NCI-H1105 (cell line): ENCODE measurements around the gene WIPF2.
A peak's percentile ranks its signal among the peaks of the same experiment; 100 is the strongest.

Experiments used
- DNase-seq: peaks from one replicate; lab custom pipeline; 2025; lab: John Stamatoyannopoulos, UW

WIPF2 gene

GRCh38 chr17:40313668-40314583 lies 94.8 kb downstream of the WIPF2 start:
- peak; percentile 87 for DNase-seq

- peak; percentile 85 for DNase-seq
Observed at GRCh38 chr17:40314584-40314956, 95.5 kb downstream of the WIPF2 start.

- DNase-seq = no peak
Observed at GRCh38 chr17:40315206-40315605, 96.1 kb downstream of the WIPF2 start.

GRCh38 chr17:40315678-40316570 lies 96.8 kb downstream of the WIPF2 start:
- no peak for DNase-seq

- no peak for DNase-seq
Observed at GRCh38 chr17:40316571-40317344, 97.7 kb downstream of the WIPF2 start.

- DNase-seq = no peak
Observed at GRCh38 chr17:40317345-40317873, 98.3 kb downstream of the WIPF2 start.

DNA sequence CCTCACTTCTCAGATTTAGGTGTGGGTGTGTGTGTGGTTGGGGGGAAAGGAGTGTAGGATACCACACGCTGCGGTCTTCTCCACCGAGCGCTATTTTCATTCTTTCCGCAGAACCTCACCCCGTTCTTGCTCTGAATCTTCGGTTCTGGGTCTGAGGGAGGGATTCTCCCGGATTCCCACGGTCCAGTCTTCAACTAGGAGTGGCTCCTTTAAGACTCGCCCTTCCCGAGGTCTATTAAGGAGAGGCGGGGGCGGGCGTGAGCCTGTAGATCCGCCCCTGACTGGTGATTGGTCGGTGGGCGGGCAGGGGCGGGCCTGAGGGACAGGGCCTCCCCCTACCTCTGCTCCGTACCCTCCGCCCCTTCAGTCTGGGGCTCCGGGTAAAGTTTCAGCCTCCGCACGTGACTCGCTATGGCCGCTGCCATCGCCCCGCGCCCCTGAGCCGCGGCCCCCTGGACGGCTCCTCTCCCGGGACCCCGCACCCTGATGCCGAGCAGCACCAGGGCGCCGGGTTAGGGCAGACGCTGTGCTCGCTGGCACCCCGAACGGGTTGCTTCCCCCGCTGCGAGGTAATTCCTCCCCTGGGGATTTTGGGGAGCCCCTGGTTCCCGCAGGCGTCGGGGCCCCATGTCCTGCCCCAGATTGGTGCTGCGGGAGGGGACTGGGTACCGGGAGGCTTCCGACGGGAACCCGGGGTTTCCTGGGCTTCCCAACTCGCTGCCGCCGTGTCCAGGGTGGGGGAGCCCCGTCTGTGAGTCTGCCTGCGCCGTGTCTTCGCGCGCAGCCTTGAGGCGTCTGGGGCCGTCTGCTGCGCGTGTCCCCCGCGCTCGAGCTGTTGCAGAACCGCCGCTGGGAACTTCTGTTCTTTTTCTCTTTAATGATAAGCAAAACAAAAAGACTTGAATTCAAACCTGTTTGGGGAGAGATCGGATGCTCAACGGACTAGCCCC lies 99.1 kb downstream of the WIPF2 start:
- peak; percentile 79 for DNase-seq

GRCh38 chr17:40318830-40319391 lies 99.8 kb downstream of the WIPF2 start:
- no peak for DNase-seq

DNA sequence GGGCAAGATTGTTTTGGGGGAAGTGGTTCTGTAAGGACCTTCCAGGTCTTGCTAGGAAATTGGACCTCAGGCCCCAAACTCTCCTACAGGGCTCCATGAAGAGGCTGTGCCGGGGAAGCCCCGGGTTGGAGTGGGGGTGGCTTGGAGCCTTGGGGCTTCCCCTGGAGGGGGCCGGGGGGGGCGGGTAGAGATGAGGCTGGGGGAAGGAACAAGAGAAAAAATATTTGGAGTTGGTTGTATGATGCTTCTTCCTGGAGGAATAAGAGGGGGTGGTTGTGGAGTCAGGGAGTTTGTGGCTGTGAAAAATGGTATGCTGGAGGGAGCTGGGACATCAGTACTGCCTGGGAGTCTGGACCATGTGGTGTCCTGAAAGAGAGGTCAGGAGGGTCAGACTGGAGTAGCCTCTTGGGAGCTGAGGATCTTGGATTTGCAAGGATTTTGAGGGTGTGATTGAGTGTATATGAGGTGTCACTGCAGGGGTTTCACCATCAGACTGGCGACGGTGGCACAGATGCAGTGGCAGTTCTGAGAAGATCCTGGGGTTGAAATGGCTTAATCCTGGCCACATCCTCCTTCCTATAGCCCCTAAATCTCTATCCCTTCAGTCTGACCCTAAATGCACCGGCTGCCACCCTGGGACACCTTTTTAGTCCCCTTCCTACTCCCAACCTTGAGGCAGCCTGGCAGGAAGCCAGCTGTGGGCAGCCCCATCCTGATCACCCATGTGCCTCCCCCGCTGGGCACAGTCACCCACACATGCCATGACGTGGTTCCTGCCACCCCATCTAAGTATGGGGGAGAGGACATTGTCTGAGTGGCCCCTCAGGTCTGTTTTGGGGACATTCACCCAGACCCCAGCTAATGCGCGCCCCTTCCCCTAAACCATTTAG lies 100.8 kb downstream of the WIPF2 start:
- DNase-seq = no peak

GRCh38 chr17:40320756-40321523 lies 101.8 kb downstream of the WIPF2 start:
- no peak for DNase-seq

DNA sequence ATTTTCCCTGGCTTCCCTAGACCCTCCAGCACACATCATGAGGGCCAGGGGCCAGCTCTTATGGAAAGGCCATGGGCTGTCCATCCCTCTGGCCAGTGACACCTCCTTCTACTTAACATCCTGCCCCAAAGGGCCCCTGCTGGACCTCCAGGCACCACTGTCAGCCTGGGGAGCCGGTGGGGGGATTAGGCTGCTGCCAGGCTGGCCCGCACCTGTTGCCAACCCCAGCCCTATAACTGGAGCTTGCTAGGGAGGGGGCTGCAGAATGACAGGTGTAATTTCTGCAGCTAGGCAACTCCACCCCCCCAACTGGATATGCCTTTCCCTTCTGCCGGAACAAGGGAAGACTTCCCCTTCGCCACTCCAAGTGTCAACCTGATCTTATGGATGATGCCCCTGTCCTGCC lies 102.4 kb downstream of the WIPF2 start:
- no peak for DNase-seq

GRCh38 chr17:40321961-40322357 lies 102.9 kb downstream of the WIPF2 start:
- DNase-seq = no peak

- no peak for DNase-seq
Observed at GRCh38 chr17:40322358-40323315, 103.5 kb downstream of the WIPF2 start.

GRCh38 chr17:40323391-40324381 lies 104.6 kb downstream of the WIPF2 start:
- DNase-seq = no peak

DNA sequence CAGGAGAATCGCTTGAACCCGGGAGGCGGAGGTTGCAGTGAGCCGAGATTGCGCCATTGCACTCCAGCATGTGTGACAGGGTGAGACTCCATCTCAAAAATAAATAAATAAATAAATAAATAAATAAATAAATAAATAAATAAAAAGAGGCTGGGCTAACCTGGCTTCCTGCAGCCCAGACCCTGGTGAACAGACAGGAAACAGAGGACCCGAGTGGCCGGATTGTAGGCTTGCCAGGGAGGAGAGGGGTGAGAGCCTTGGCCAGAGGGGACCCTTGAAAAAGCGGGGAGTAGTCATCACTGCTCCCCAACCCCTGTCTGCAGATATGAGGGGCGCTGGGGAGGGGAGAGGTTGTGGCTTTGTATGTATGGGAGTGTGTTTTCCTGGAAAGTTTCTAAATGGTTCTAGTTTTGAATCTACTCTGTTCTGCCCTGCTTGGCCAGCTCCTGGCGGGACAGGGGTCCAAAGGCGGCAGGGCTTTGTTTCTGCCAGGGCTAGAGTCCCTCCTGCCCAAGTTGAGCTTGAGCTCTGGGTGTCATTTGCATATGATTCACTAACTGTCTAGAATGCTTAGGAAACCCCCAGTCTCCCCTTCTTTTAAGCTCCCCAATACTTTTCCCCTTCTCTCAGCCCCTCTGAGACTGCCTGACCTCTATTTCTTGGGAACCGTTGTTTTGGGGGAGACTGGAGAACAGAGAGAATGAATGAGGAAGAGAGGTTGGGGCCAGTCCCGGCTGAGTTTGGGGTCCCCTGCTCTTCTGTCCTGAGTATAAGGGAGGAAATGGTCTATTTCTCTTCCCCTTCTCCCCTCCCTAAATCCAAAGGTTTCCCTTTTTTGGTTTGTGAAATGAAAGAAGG lies 106.3 kb downstream of the WIPF2 start:
- no peak for DNase-seq
